Measurements from ENCODE around the gene PDCD10. TPM values are rescaled to one million over a fixed set of nuclear protein-coding genes. Genes with fewer than 3 reads are reported as not detected.

Gene PDCD10
- 30.4 TPM for total RNA-seq
- long read RNA-seq, transcript PDCD10-208 (9 exons, 1,360 nt) = major isoform, 27 of 45 reads
- long read RNA-seq, transcript PDCD10-218 (8 exons, 1,276 nt) = minor isoform, 13 of 45 reads
- long read RNA-seq, partial matches to known transcripts = 1 of 45 reads
- long read RNA-seq, other reads (novel, unspliced or antisense) = 4 of 45 reads

- intact Hi-C loops (cut with DNase I) = no loop called here
- peak; percentile 97 for ATAC-seq (ENCODE audit: poor library complexity)
- DNase-seq = peak; percentile 99
These were observed at the start of gene PDCD10 for GRCh38 chr3:167734498-167735232. Gene PDCD10 (minus strand): TSS chr3:167734892. CDS start chr3:167720157, 14,735 bp downstream.

GRCh38 chr3:167783781-167784180 is 49.1 kb upstream of the PDCD10 start:
- peak; percentile 46 for DNase-seq
- intact Hi-C loops (cut with DNase I) = no loop called here
- peak; percentile 57 for ATAC-seq (ENCODE audit: poor library complexity)

- no peak for DNase-seq
- intact Hi-C loops (cut with DNase I) = no loop called here
- ATAC-seq (ENCODE audit: poor library complexity) = no peak
These were observed 45.7 kb upstream of the PDCD10 start for GRCh38 chr3:167780214-167780883.

- intact Hi-C loops (cut with DNase I) = no loop called here
- DNase-seq (no peak), ATAC-seq (ENCODE audit: poor library complexity) (no peak)
These were observed 42.7 kb upstream of the PDCD10 start for GRCh38 chr3:167777356-167777755.

GRCh38 chr3:167776066-167776685 is 41.5 kb upstream of the PDCD10 start:
- intact Hi-C loops (cut with DNase I) = no loop called here
- ATAC-seq (ENCODE audit: poor library complexity) = no peak
- DNase-seq = no peak

GRCh38 chr3:167773584-167773983 is 38.9 kb upstream of the PDCD10 start:
- no peak for ATAC-seq (ENCODE audit: poor library complexity)
- DNase-seq = no peak
- intact Hi-C loops (cut with DNase I) = no loop called here

- ATAC-seq (ENCODE audit: poor library complexity) = no peak
- no peak for DNase-seq
- intact Hi-C loops (cut with DNase I) = no loop called here
These were observed 38.3 kb upstream of the PDCD10 start for GRCh38 chr3:167772992-167773391.

GRCh38 chr3:167762296-167762695 is 27.6 kb upstream of the PDCD10 start:
- DNase-seq = no peak
- ATAC-seq (ENCODE audit: poor library complexity) = no peak
- intact Hi-C loops (cut with DNase I) = no loop called here

GRCh38 chr3:167761302-167761701 is 26.6 kb upstream of the PDCD10 start:
- no peak for ATAC-seq (ENCODE audit: poor library complexity)
- intact Hi-C loops (cut with DNase I) = no loop called here

GRCh38 chr3:167754049-167754448 is 19.4 kb upstream of the PDCD10 start:
- ATAC-seq (ENCODE audit: poor library complexity) (no peak), DNase-seq (no peak)
- intact Hi-C loops (cut with DNase I) = no loop called here

More at GRCh38 chr3:167761302-167761701, 26.6 kb upstream of the PDCD10 start:
- no peak for DNase-seq

- ATAC-seq (ENCODE audit: poor library complexity) (peak; percentile 75), DNase-seq (no peak)
- intact Hi-C loops (cut with DNase I) = no loop called here
These were observed 15.7 kb upstream of the PDCD10 start for GRCh38 chr3:167750272-167750971.

- intact Hi-C loops (cut with DNase I) = no loop called here
- peak; percentile 49 for ATAC-seq (ENCODE audit: poor library complexity)
- DNase-seq = no peak
These were observed 15.0 kb upstream of the PDCD10 start for GRCh38 chr3:167749728-167750127.

- intact Hi-C loops (cut with DNase I) = no loop called here
- ATAC-seq (ENCODE audit: poor library complexity) = no peak
- no peak for DNase-seq
These were observed 14.5 kb upstream of the PDCD10 start for GRCh38 chr3:167749209-167749608.

- DNase-seq = no peak
- ATAC-seq (ENCODE audit: poor library complexity) = no peak
- intact Hi-C loops (cut with DNase I) = no loop called here
These were observed 9.1 kb upstream of the PDCD10 start for GRCh38 chr3:167743799-167744198.

GRCh38 chr3:167742338-167742737 is 7.6 kb upstream of the PDCD10 start:
- DNase-seq = no peak
- no peak for ATAC-seq (ENCODE audit: poor library complexity)
- intact Hi-C loops (cut with DNase I) = no loop called here

GRCh38 chr3:167740961-167741587 is 6.4 kb upstream of the PDCD10 start:
- ATAC-seq (ENCODE audit: poor library complexity) = peak; percentile 74
- no peak for DNase-seq
- intact Hi-C loops (cut with DNase I) = no loop called here

- intact Hi-C loops (cut with DNase I) = no loop called here
- no peak for DNase-seq
- no peak for ATAC-seq (ENCODE audit: poor library complexity)
These were observed 4.6 kb upstream of the PDCD10 start for GRCh38 chr3:167739190-167739810.

- ATAC-seq (ENCODE audit: poor library complexity) (no peak), DNase-seq (no peak)
- intact Hi-C loops (cut with DNase I) = no loop called here
These were observed 3.3 kb upstream of the PDCD10 start for GRCh38 chr3:167738037-167738436.

Data from Right ventricle myocardium superior (tissue), 1 donor.